HS-5 (cell line): ENCODE measurements around the gene IL19.

ENCODE experiments used
- DNase-seq: peaks from one replicate; pipeline ENCODE4 v3.0.0-alpha.2; 2012; ENCODE audit warnings: low read depth

The IL19 gene

GRCh38 chr1:206800411-206800810 lies 29.8 kb downstream of the IL19 start:
- no peak for DNase-seq

GRCh38 chr1:206800891-206801290 lies 30.3 kb downstream of the IL19 start:
- no peak for DNase-seq

GRCh38 chr1:206801467-206801866 lies 30.9 kb downstream of the IL19 start:
- DNase-seq: no peak

- DNase-seq: no peak
Measured at GRCh38 chr1:206802401-206802800, 31.8 kb downstream of the IL19 start.

GRCh38 chr1:206803221-206803730 lies 32.7 kb downstream of the IL19 start:
- no peak for DNase-seq

- no peak for DNase-seq
Measured at GRCh38 chr1:206804156-206804737, 33.7 kb downstream of the IL19 start.

GRCh38 chr1:206805357-206805756 lies 34.8 kb downstream of the IL19 start:
- DNase-seq: no peak

GRCh38 chr1:206808615-206809014 lies 38.0 kb downstream of the IL19 start:
- DNase-seq: no peak

GRCh38 chr1:206809504-206810084 lies 39.0 kb downstream of the IL19 start:
- DNase-seq: no peak

- DNase-seq: no peak
Measured at GRCh38 chr1:206812471-206812870, 41.9 kb downstream of the IL19 start.

GRCh38 chr1:206814716-206815341 lies 44.3 kb downstream of the IL19 start:
- no peak for DNase-seq

GRCh38 chr1:206816390-206817287 lies 46.1 kb downstream of the IL19 start:
- DNase-seq: no peak

GRCh38 chr1:206821493-206821892 lies 50.9 kb downstream of the IL19 start:
- no peak for DNase-seq

GRCh38 chr1:206823727-206824126 lies 53.2 kb downstream of the IL19 start:
- DNase-seq: no peak

GRCh38 chr1:206824331-206824730 lies 53.8 kb downstream of the IL19 start:
- DNase-seq: no peak

- DNase-seq: no peak
Measured at GRCh38 chr1:206826394-206826793, 55.8 kb downstream of the IL19 start.

- DNase-seq: no peak
Measured at GRCh38 chr1:206828061-206828460, 57.5 kb downstream of the IL19 start.

GRCh38 chr1:206828765-206829164 lies 58.2 kb downstream of the IL19 start:
- no peak for DNase-seq

GRCh38 chr1:206829282-206829681 lies 58.7 kb downstream of the IL19 start:
- DNase-seq: no peak

- DNase-seq: no peak
Measured at GRCh38 chr1:206829875-206830274, 59.3 kb downstream of the IL19 start.

GRCh38 chr1:206831650-206832049 lies 61.1 kb downstream of the IL19 start:
- DNase-seq: no peak

- no peak for DNase-seq
Measured at GRCh38 chr1:206832352-206832880, 61.8 kb downstream of the IL19 start.
